ENCODE data around the gene CCNJL. TPM values are rescaled to one million over a fixed set of nuclear protein-coding genes. Genes with fewer than 3 reads are reported as not detected.

Gene CCNJL
- total and polyA plus RNA-seq, 2 experiments from 2014 or later, result 28.4 to 29.2 TPM

DNA sequence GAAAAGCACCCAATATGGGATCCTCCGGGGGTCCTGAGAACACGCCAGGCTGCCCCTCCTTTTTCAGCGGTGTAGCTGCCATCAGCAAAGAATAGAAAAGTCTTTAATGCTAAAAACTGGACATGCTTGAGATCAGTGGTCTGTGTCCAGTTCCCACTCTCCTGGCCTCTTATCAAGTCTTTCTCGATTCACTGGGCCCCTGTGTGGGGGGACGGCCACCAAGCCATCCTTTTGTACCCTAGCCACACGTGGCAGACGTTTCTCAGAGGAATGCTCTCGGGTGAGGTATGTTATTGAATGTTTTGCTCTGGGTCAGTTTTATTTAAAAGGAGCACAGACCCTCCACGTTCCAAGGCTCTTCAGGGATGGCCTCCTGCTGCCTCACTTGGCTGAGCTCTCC is 59.4 kb downstream of the CCNJL start:
- Mint-ChIP-seq H3K27ac (no peak overlapping the region), H3K36me3 (ENCODE audit: low read depth) (peaks cover 64% of the 10 kb centered on the region), H3K27me3 (ENCODE audit: insufficient read depth, low read depth, poor library complexity) (peaks cover 5% of the 10 kb centered on the region), H3K4me1 (peaks cover 12% of the 10 kb centered on the region), H3K4me3 (no peak overlapping the region), H3K9me3 (no peaks in the 10 kb centered on the region)
- TF ChIP-seq, protein P1, sequence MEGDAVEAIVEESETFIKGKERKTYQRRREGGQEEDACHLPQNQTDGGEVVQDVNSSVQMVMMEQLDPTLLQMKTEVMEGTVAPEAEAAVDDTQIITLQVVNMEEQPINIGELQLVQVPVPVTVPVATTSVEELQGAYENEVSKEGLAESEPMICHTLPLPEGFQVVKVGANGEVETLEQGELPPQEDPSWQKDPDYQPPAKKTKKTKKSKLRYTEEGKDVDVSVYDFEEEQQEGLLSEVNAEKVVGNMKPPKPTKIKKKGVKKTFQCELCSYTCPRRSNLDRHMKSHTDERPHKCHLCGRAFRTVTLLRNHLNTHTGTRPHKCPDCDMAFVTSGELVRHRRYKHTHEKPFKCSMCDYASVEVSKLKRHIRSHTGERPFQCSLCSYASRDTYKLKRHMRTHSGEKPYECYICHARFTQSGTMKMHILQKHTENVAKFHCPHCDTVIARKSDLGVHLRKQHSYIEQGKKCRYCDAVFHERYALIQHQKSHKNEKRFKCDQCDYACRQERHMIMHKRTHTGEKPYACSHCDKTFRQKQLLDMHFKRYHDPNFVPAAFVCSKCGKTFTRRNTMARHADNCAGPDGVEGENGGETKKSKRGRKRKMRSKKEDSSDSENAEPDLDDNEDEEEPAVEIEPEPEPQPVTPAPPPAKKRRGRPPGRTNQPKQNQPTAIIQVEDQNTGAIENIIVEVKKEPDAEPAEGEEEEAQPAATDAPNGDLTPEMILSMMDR (conservative IDR thresholded peaks at IDR 0.05; ENCODE audit: low read depth in 2 of 2), result no peak
- TF ChIP-seq JUNB (IDR thresholded peaks at IDR 0.05; ENCODE audit: unreplicated experiment) (no peak), ETS1 (IDR thresholded peaks at IDR 0.05) (no peak), EZH2 (IDR thresholded peaks at IDR 0.05; ENCODE audit: low read depth, unreplicated experiment) (no peak), STAT1 (IDR thresholded peaks at IDR 0.05; ENCODE audit: unreplicated experiment) (no peak), ZNF331 (CRISPR knock-in tag; IDR thresholded peaks at IDR 0.05; ENCODE audit: low read depth) (no peak), CREB1 (CRISPR knock-in tag; IDR thresholded peaks at IDR 0.05; ENCODE audit: low read depth) (no peak), NANOG (IDR thresholded peaks at IDR 0.05; ENCODE audit: borderline replicate concordance) (no peak), EZH2phosphoT487 (IDR thresholded peaks at IDR 0.05; ENCODE audit: unreplicated experiment) (no peak), ZNF114 (CRISPR knock-in tag; IDR thresholded peaks at IDR 0.05) (no peak), REST (IDR thresholded peaks at IDR 0.05; ENCODE audit: unreplicated experiment) (no peak), POLR2AphosphoS5 (IDR thresholded peaks at IDR 0.05; ENCODE audit: low read depth) (no peak)
- TF ChIP-seq, protein P2, sequence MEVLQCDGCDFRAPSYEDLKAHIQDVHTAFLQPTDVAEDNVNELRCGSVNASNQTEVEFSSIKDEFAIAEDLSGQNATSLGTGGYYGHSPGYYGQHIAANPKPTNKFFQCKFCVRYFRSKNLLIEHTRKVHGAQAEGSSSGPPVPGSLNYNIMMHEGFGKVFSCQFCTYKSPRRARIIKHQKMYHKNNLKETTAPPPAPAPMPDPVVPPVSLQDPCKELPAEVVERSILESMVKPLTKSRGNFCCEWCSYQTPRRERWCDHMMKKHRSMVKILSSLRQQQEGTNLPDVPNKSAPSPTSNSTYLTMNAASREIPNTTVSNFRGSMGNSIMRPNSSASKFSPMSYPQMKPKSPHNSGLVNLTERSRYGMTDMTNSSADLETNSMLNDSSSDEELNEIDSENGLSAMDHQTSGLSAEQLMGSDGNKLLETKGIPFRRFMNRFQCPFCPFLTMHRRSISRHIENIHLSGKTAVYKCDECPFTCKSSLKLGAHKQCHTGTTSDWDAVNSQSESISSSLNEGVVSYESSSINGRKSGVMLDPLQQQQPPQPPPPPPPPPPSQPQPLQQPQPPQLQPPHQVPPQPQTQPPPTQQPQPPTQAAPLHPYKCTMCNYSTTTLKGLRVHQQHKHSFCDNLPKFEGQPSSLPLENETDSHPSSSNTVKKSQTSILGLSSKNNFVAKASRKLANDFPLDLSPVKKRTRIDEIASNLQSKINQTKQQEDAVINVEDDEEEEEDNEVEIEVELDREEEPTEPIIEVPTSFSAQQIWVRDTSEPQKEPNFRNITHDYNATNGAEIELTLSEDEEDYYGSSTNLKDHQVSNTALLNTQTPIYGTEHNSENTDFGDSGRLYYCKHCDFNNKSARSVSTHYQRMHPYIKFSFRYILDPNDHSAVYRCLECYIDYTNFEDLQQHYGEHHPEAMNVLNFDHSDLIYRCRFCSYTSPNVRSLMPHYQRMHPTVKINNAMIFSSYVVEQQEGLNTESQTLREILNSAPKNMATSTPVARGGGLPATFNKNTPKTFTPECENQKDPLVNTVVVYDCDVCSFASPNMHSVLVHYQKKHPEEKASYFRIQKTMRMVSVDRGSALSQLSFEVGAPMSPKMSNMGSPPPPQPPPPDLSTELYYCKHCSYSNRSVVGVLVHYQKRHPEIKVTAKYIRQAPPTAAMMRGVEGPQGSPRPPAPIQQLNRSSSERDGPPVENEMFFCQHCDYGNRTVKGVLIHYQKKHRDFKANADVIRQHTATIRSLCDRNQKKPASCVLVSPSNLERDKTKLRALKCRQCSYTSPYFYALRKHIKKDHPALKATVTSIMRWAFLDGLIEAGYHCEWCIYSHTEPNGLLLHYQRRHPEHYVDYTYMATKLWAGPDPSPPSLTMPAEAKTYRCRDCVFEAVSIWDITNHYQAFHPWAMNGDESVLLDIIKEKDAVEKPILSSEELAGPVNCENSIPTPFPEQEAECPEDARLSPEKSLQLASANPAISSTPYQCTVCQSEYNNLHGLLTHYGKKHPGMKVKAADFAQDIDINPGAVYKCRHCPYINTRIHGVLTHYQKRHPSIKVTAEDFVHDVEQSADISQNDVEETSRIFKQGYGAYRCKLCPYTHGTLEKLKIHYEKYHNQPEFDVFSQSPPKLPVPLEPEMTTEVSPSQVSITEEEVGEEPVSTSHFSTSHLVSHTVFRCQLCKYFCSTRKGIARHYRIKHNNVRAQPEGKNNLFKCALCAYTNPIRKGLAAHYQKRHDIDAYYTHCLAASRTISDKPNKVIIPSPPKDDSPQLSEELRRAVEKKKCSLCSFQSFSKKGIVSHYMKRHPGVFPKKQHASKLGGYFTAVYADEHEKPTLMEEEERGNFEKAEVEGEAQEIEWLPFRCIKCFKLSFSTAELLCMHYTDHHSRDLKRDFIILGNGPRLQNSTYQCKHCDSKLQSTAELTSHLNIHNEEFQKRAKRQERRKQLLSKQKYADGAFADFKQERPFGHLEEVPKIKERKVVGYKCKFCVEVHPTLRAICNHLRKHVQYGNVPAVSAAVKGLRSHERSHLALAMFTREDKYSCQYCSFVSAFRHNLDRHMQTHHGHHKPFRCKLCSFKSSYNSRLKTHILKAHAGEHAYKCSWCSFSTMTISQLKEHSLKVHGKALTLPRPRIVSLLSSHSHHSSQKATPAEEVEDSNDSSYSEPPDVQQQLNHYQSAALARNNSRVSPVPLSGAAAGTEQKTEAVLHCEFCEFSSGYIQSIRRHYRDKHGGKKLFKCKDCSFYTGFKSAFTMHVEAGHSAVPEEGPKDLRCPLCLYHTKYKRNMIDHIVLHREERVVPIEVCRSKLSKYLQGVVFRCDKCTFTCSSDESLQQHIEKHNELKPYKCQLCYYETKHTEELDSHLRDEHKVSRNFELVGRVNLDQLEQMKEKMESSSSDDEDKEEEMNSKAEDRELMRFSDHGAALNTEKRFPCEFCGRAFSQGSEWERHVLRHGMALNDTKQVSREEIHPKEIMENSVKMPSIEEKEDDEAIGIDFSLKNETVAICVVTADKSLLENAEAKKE (CRISPR knock-in tag; IDR thresholded peaks at IDR 0.05), result no peak
- no peak overlapping the region for H3K27ac ChIP-seq (ENCODE audit: low read depth)
- no peak for DNase-seq (ENCODE audit: low spot score)
- H3K9me2 ChIP-seq (ENCODE audit: insufficient read depth), result no peaks in the 10 kb centered on the region
- H3K79me2 ChIP-seq (replicated peaks; ENCODE audit: insufficient read depth), result no peaks in the 10 kb centered on the region
- 0 out of 2 replicates have a peak, but pooled peaks cover 5% of the 10 kb centered on the region for H3K4me1 ChIP-seq (ENCODE audit: insufficient read depth)
- ATAC-seq, result no peak
- H3K27me3 ChIP-seq (ENCODE audit: insufficient read depth), result no peaks in the 10 kb centered on the region
- no peak overlapping the region for H2AFZ ChIP-seq
- H3F3A ChIP-seq (replicated peaks; ENCODE audit: low read depth), result peaks cover 9% of the 10 kb centered on the region; the same call in 1 of the 2 replicates
- peaks cover 5% of the 10 kb centered on the region for H4K20me1 ChIP-seq (replicated peaks; ENCODE audit: insufficient read depth)
- H3K4me3 ChIP-seq, result no peak overlapping the region
- peaks cover 17% of the 10 kb centered on the region for H3K36me3 ChIP-seq (ENCODE audit: insufficient read depth)
- no peak overlapping the region for H3K4me2 ChIP-seq
